SK-N-MC (cell line): Measurements from ENCODE around the gene PARD3.

Experiments used
- EZH2 ChIP-seq: fragments of 200-600 bp; sonication (generic); IDR thresholded peaks from one replicate; pipeline ENCODE4 v1.6.1; 2017; ENCODE audit warnings: antibody characterized with exemption
- FOXP2 ChIP-seq: optimal IDR thresholded peaks from 2 replicates; pipeline ENCODE3; 2011; ENCODE audit warnings: mild to moderate bottlenecking, moderate library complexity; ENCODE audit not compliant: insufficient read depth; ENCODE audit errors: extremely low read length, control extremely low read depth
- POLR2AphosphoS5 ChIP-seq: IDR thresholded peaks from 2 replicates; pipeline ENCODE4 v1.6.1; 2012; ENCODE audit warnings: mild to moderate bottlenecking, low read depth, low read length, borderline replicate concordance

DNA sequence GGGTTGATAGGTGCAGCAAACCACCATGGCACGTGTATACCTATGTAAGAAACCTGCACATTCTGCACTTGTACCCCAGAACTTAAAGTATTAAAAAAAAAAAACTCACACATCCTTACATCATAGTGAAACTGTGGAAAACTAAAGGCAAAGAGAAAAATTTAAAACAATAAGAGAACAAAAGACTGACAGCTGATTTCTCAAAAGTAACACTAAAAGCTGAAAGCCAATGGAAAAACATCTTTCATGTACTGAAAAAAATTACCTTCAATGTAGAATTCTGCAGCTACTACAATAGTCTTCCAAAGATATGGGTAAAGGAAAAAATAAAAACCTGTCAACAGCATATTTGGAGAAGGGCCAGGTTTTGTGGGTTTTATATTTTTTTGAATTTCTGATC, 751.5 kb downstream of the PARD3 start:
- no peak for TF ChIP-seq POLR2AphosphoS5
- no peak for TF ChIP-seq EZH2
- TF ChIP-seq FOXP2, result no peak
